NCI-H146 treated with DMSO at 0.1 percent for 48 hours (cell line): ENCODE data around the gene CST1.
"Not testable (repeated sequence)": the region's sequence is repeated elsewhere in the genome, so short reads cannot be mapped to it uniquely, and the experiment has no call there.

Source experiments
- DNase-seq: peaks from one replicate; lab custom pipeline; 2025; ENCODE audit not compliant: unreplicated experiment; lab: John Stamatoyannopoulos, UW

The CST1 gene, protein sequence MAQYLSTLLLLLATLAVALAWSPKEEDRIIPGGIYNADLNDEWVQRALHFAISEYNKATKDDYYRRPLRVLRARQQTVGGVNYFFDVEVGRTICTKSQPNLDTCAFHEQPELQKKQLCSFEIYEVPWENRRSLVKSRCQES

DNA sequence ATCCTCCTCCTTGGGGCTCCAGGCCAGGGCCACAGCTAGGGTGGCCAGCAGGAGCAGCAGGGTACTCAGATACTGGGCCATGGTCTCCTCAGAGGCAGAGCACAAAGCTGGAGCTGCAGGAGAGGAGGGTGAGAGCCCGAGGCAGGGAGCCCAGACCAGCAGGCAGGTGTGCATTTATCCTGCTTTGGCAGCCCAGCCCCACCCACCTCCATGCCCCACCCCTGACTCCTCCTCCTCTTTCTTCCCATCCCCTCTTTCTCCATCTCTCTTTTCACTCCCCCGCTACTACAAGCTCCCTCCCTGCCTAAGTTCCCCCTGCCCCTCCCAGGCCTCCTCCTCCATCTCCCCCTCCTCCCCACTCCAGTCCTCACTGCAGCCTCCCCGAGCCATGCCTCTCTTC, at the start of gene CST1:
TSS of gene CST1 (minus strand) at position 150 of the 400 bp plus-strand sequence. CDS start at position 81, 69 bp downstream.
- DNase-seq, result not testable (repeated sequence)

DNA sequence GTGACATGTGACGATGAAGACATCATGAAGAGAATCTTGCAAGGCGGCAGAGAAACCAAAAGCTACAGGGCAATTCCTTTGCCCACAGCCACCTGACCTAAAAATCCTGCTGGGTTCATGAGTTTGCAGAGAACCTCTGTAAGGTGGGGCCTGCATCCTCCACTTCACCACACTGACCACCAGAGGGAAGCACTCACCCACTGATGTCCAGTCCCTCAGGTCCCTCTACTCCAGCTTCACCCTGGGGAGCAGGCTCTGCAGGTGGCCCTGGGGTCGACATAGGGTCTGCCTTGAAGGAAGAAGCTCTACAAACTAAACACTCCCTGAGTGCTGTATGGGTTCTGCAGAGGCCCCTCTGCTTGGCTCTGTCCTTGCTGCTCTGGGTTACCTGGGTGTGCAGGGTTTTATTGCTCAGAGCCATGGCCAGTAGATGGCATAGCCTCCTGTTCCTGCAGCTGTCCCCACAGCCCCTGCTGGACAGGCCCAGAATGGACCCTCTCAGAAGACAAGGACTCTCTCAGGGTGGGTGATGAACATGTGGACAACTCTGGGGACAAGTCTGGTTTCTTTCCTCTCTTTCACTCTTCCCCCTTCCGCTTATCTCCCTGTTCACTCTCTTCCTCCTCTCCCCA, 48.6 kb upstream of the CST1 start:
- DNase-seq, result not testable (repeated sequence)

DNA sequence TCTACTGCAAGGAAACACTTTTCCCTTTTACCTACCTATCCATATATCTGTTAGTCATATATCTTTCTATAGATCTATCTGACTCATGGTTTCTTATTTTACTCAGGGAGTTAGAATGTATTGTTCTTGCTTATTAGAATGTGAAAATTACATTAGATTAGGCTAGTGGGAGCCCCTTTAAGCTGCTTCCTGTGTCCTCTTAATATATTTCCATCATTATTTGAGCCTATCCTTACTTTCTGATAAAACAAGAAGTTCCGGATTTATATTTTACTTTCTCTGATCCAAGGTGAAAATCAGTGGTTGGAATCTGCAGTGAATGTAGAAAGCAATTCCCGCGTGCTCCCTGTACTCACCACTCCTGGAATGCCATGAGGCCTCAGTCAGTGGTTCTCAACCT, 44.8 kb upstream of the CST1 start:
- no peak for DNase-seq

DNA sequence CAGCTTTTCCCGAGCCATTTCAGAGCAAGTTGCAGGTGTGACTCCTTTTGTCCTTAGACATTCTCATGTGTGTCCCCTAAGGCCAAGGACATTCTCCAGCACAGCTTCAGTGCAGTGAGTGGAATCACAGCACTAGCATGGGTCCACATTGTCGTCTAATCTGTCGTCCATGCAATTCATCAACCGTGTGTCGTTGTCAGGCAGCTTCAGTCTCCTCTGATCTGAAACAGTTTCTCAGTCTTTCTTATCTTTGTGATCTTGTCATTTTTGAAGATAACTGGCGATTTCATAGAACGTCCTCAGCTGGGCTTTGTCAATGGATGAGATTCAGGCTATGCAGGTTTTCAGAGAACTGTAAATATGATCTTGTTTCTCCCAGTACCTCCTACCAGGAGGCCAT, 44.1 kb upstream of the CST1 start:
- no peak for DNase-seq

DNA sequence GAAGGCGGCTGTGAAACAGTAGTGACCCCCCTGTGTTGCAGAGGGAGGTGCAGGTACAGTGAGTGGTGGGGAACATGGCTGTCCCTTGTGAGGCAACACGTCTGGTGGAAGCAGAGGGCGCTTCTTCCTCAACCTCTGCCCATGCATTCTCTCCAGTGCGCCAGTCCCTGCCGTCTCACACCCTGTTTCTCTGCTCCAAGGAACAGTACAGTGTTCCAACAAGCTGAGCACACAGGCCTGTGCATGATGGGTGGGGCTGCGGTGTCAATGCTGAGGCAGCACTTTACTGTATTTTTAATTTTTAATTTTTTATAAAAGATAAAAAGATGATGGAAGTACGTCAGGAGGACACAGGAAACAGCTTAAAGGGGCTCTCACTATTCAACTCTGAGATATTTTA, 43.3 kb upstream of the CST1 start:
- no peak for DNase-seq

DNA sequence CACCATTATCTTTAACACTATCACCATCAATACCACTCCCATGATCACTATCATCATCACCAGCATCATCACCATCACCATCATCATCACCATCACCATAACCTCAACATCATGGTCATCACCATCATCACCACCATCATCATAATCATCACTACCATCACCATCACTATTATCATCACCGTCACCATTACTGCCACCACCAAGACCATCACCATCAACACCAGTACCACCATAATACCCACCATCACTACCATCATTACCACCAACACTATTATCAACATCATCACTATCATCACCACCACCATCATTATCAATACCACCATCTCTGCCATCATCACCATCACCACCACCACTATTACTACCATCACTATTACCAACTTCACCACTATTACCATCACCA, 32.7 kb upstream of the CST1 start:
- DNase-seq, result no peak

DNA sequence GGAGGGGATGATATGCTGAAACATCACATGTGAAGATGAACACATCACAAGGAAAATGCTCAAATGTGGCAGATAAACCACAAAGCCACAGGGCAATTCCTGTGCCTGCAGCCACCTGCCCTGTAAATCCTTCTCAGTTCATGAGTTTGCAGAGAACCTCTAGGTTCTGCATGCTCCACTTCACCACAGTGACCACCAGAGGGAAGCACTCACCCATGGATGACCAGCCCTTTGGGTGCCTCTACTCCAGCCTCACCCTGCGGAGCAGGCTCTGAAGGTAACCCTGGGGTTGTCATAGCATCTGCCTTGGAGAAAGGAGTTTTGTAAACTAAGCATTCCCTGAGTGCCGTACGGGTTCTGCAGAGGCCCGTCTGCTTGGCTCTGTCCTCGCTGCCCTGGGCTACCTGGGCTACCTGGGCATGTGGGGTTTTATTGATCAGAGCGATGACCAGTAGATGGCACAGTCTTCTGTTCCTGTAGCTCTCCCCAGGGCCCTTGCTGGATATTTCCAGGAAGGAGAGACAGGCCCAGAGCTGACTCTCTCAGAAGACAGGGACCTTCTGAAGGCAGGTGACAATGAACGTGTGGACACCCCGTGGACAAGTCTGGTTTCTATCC, 31.7 kb upstream of the CST1 start:
- DNase-seq, result no peak

DNA sequence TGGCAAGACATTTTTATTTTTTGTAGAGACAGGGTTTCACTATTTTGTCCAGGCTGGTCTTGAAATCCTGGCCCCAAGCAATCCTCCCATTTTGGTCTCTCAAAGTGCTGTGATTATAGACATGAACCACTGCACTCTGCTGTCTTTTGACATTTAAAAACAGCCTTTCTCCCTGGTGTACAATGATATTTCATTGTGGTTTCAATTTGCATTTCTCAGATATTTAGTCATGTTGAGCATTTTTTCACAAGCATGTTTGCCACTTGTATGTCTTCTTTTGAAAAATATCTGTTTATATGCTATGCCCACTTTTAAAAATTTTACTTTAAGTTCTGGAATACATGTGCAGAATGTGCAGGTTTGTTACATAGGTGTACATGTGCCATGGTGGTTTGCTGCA, 27.9 kb upstream of the CST1 start:
- not testable (repeated sequence) for DNase-seq

DNA sequence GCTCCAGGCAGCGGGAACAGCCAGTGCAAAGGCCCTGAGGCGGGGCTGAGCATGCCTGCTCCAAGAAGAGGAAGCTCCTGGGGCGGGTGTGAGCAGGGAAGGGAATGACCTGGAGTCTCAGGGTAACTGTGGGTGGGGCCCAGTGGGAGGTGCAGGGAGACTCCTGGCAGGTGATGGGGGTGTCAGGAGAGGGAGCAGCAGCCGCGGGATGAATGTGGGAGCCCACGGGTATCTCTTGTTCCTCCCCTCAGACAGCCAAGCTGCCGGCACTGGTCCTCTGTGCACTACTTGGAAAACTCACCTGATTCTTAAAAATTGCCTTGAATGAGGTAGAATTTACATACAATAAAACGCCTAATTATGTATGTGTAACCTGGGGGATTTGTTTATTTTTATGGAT, 26.6 kb upstream of the CST1 start:
- DNase-seq, result not testable (repeated sequence)

DNA sequence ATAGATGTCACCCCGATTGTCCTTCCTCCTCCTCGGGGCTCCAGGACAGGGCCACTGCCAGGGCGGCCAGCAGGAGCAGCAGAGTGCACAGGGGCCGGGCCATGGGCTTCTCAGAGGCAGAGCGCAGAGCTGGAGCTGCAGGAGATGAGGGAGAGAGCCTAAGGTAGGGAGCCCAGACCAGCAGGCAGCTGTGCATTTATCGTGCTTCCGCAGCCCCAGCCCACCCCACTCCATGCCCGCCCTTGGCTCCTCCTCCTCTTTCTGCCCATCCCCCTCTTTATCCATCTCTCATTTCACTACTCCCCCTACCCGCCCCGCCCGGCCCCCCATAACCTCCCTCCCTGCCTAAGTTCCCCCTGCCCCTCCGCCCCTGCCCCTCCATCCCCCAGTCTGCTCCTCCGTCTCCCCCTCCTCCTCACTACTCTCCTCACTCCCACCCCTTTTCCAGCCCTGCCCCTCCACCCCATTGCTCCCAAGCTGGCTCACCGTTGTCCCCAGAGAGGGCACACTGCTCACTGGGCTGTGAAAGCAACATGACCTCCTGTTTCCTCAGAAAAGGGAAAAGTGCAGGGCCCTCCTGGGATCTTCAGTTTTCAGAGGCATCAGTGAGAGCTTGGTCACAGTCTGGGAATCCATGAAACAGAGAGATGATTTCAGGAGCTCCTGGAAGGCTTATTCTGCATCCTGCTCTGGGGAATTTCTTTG, 25.5 kb upstream of the CST1 start:
- no peak for DNase-seq

DNA sequence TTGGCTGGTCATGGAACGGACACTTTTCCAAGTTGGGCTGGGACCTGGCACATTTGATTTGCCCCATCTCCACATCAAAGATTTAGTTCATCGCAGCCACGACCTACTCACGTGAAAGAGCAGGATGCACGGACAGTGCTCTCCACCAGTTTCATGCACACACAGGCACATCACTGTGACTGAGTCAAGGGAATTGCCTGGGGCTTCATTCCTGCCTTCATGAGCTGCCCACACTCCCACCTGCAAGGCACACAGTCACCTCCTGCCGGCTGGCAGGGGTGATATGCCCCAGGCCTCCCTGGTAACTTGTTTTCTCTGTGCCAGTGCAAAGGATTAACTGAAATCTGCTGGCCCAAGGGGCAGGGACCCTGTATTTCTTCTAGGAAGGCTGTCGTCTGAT, 23.3 kb upstream of the CST1 start:
- no peak for DNase-seq

DNA sequence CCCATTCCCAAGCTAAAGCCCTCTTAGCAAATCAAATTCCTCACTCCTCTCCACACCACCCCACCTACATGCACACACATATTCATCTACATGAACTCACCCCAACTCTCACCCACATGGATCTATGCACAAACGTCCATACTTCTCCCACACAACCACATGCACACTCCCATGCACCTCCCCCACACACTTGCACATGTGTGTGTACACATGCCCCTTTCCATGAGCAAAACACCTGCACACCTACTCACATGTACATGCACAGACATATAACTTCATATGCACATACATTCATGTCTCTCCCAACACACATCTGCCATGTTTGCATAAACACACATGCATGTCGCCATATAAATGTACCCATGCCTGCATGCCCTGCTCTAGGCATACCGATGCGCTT, 22.8 kb upstream of the CST1 start:
- DNase-seq, result no peak

DNA sequence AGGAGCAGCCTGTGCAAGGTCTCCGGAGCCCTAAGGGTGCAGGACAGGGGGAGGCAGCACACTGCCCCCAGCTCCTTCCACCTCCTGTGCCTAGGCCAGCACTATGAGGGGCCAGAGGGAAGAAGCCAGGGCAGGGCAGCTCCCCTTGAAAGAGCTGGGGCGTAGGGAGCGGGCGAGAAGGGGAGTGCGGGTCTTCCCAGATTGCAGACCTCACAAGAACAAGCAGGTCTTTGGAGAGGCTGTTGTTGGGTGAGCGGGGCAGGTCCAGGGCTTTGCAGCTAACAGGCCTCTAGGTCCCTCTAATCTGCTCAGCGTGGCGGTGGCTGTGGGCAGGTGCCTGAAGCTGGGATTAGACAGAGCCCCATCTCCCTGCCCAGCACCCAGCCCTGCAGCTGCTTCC, 22.4 kb upstream of the CST1 start:
- DNase-seq, result no peak

DNA sequence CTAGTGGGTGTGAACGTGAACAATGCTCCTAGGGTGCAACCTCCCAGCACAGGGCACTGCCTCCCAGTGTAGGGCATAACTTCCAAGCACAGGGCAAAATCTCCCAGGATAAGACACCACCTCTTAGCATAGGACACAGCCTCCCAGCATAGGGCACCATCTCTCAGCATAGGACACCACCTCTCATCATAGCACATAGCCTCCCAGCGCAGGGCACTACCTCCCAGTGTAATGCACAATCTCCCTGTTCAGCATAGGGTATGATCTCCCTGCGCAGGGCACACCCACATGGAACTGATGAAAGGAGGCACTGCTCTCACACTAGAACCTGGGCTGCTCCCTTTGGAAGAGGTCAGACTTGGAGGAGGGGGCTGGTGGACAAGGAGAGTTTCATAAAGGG, 21.3 kb upstream of the CST1 start:
- DNase-seq, result no peak

DNA sequence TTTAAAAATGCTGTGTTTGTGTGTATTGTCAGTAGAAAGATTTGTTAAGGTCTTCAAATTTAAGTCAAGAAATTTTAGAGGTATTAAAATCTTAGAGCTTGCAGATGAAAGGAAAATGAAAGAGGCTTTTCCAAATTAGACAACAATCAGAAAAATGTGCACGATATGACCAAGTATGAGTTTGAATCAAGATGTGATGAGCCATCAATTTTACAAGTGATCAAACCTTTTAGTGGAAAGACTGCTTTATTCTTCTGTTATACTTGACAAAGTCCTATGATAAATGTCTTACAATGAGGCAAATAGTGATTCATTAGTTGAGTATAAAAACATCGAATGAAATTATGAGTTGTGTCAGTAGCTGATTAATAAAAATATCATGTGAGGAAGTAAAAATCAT, 19.6 kb upstream of the CST1 start:
- DNase-seq, result no peak

DNA sequence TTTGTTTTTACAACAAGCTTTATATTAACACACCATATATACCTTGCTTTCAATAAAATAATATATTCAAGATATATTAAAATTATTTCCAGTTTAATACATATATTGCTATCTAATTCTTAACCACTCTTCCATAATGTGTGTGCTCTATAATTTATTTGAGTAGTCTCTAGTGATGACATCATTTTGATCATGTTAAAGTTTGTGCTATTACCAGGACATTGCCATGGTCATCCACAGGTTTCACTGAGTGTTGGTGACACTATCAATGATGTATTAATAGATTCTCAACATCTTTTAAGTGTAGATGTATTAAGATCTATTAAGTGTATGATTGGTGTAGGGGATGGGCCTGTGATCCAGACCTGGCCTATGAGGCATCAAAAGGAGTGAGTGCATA, 17.8 kb upstream of the CST1 start:
- not testable (repeated sequence) for DNase-seq

DNA sequence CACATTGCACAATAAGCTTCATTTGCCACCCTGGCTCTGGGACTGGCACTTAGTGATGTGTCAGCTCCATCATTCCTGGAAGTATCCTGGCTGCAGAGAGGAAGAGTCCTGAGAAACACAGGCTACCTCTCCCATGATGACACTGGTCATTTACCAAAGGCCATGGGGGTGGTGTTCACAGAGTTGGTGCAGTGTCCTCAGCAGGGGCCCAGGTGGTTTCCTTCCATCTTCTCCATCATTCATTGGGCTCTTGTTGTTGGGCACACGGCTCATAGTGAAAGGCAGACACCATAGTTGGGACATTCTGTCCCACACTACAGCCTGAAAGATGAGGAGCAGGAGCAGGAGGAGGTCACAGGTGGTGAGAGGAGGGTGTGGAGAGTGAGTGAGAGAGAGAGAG, 15.8 kb upstream of the CST1 start:
- no peak for DNase-seq

DNA sequence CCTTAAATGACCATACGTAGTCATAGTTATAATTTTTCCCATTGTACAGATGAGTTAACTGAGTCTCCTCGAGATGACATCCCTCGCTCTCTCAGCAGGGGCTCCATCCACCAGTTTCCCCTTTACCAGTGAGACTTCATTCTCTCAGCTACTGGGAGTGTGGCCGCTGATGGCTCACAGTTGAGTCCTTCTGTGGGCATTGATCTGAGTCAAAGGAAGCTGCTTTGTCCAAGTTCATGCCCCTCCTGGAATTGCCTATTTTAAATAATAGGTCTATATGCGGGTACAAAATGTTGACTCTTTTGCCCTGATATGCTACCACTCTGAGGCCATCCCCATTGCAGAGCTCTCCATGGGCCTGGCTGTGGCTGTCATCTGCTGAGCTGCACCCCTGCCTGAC, 14.8 kb upstream of the CST1 start:
- DNase-seq, result no peak

DNA sequence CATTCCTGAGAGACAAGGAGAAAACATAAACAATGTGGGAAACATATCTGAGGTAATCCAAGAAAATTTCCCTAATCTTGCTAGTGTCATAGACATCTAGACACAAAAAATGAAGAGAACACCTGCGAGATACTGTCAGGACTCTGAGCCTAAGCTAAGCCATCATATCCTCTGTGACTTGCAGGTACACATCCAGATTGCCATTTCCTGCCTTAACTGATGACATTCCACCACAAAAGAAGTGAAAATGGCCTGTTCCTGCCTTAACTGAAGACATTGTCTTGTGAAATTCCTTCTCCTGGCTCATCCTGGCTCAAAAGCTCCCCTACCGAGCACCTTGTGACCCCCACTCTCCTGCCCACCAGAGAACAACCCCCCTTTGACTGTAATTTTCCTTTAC, 13.9 kb upstream of the CST1 start:
- not testable (repeated sequence) for DNase-seq

DNA sequence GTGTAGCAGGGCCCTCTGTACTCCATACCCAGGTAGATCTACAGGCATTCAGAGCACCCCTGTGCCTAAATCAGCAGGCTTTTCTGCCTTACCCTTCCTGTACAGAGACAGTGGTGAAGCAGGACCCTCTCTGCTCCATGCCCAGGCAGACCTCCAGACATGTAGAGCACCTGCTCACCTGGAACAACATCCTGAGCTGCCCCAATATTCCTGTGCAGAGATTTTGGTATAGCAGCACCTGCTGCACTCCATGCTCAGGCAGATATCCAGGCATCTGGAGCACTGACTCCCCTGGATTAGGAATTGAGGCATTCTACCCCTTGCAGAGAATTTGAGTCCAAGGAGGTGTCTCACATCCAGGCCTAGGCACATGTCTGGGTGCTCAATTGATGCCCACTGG, 12.6 kb upstream of the CST1 start:
- no peak for DNase-seq

DNA sequence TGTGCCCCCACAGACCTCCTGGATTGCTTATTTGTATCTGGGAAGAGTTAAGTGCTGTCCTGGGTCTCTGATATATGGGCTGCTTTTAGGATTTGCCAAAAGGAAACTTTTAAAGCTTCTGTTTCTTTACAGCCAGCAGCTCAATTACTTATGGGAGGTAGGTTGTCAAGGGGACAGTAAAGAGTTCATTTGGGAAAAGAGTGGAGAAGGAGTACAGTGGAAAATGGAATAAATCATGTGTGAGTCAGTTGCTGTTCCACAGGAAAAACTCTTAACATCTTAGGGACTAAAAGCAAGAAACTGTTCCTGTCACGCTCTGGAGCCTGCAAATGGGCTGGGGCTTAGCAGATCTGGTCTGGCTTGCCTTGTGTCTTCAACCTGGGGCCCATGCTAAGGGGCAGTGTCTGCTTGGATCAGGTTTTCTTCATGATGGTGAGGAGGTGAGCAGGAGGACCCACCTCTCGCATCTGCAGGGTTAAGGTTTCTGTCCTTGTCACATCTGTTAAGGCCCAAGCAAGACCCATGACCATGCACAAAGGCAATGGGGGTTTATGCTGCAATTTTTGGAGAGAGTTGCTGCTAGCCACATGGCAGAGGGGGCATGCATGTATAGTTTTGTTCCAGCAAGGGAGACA, 8.7 kb upstream of the CST1 start:
- no peak for DNase-seq

DNA sequence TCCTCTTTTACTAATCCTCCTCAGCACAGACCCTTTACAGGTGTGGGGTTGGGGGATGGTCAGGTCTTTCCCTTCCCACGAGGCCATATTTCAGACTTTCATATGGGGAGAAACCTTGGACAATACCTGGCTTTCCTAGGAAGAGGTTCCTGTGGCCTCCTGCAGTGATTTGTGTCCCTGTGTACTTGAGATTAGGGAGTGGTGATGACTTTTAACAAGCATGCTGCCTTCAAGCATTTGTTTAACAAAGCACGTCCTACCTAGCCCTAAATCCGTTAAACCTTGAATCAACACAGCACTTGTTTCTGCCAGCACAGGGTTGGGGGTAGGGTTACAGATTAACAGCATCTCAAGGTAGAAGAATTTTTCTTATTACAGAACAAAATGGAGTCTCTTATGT, 6.1 kb upstream of the CST1 start:
- not testable (repeated sequence) for DNase-seq
